ENCODE results near the gene ZNF223. TPM values are rescaled to one million over a fixed set of nuclear protein-coding genes. Genes with fewer than 3 reads are reported as not detected.

Gene ZNF223
- polyA plus RNA-seq, 1 of the 3 experiments (the other 2 are of a cell fraction): 2.7 TPM

- TF ChIP-seq, protein P1, sequence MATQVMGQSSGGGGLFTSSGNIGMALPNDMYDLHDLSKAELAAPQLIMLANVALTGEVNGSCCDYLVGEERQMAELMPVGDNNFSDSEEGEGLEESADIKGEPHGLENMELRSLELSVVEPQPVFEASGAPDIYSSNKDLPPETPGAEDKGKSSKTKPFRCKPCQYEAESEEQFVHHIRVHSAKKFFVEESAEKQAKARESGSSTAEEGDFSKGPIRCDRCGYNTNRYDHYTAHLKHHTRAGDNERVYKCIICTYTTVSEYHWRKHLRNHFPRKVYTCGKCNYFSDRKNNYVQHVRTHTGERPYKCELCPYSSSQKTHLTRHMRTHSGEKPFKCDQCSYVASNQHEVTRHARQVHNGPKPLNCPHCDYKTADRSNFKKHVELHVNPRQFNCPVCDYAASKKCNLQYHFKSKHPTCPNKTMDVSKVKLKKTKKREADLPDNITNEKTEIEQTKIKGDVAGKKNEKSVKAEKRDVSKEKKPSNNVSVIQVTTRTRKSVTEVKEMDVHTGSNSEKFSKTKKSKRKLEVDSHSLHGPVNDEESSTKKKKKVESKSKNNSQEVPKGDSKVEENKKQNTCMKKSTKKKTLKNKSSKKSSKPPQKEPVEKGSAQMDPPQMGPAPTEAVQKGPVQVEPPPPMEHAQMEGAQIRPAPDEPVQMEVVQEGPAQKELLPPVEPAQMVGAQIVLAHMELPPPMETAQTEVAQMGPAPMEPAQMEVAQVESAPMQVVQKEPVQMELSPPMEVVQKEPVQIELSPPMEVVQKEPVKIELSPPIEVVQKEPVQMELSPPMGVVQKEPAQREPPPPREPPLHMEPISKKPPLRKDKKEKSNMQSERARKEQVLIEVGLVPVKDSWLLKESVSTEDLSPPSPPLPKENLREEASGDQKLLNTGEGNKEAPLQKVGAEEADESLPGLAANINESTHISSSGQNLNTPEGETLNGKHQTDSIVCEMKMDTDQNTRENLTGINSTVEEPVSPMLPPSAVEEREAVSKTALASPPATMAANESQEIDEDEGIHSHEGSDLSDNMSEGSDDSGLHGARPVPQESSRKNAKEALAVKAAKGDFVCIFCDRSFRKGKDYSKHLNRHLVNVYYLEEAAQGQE (IDR thresholded peaks at IDR 0.05; ENCODE audit: low read depth, low read length): no peak
- no peak for TF ChIP-seq POLR2AphosphoS5 (IDR thresholded peaks at IDR 0.05; ENCODE audit: low read depth, low read length)
Observed at GRCh38 chr19:44113784-44114390, 62.1 kb downstream of the ZNF223 start (continued).

Small RNAs within 50 kb of the gene (small RNA-seq; reads per million reads assigned to genes)
- 0 reads per million in 7 experiments for gene RNU6-902P

Other genes starting within 250 kb of the ZNF223 start
- gene LYPD5, start 249.6 kb upstream of the ZNF223 start, polyA plus RNA-seq (2012; rRNA removed): 0.05 and 0.13 TPM in 2 replicates
- gene ZNF283, start 224.7 kb upstream of the ZNF223 start, polyA plus RNA-seq (2012; rRNA removed): 1.6 and 2.6 TPM in 2 replicates
- 2.6 and 4.3 TPM in 2 replicates for gene ZNF404, start 168.1 kb upstream of the ZNF223 start, polyA plus RNA-seq (2012; rRNA removed)
- 9.7 and 14.3 TPM in 2 replicates for gene ZNF45, start 116.8 kb upstream of the ZNF223 start, polyA plus RNA-seq (2012; rRNA removed)
- gene ZNF221, start 100.8 kb upstream of the ZNF223 start, polyA plus RNA-seq (2012; rRNA removed): 0.64 and 1.7 TPM in 2 replicates
- 2.1 and 3.8 TPM in 2 replicates for gene ZNF155, start 67.8 kb upstream of the ZNF223 start, polyA plus RNA-seq (2012; rRNA removed)
- gene ZNF230, start 49.1 kb upstream of the ZNF223 start, polyA plus RNA-seq (2012; rRNA removed): 1.8 and 2.4 TPM in 2 replicates
- 3.7 and 6.7 TPM in 2 replicates for gene ZNF222, start 26.7 kb upstream of the ZNF223 start, polyA plus RNA-seq (2012; rRNA removed)
- 1.4 and 2.2 TPM in 2 replicates for gene ZNF284, start 20.1 kb downstream of the ZNF223 start, polyA plus RNA-seq (2012; rRNA removed)
- 13.9 and 20.2 TPM in 2 replicates for gene ZNF224, start 42.3 kb downstream of the ZNF223 start, polyA plus RNA-seq (2012; rRNA removed)
- gene ZNF225, start 61.4 kb downstream of the ZNF223 start, polyA plus RNA-seq (2012; rRNA removed): 1.2 and 1.3 TPM in 2 replicates
- 3.1 and 6.0 TPM in 2 replicates for gene ZNF234, start 89.5 kb downstream of the ZNF223 start, polyA plus RNA-seq (2012; rRNA removed)
- gene ZNF226, start 113.1 kb downstream of the ZNF223 start, polyA plus RNA-seq (2012; rRNA removed): 28.8 and 48.3 TPM in 2 replicates
- 8.3 and 9.1 TPM in 2 replicates for gene ZNF227, start 160.5 kb downstream of the ZNF223 start, polyA plus RNA-seq (2012; rRNA removed)
- 0.97 and 1.8 TPM in 2 replicates for gene ZNF233, start 207.8 kb downstream of the ZNF223 start, polyA plus RNA-seq (2012; rRNA removed)

Measured in SK-N-SH (cell line).